ENCODE data around the gene STXBP5. TPM values are rescaled to one million over a fixed set of nuclear protein-coding genes. Genes with fewer than 3 reads are reported as not detected.

STXBP5 gene
- 10 to 100 TPM; 19.4 to 23.4 TPM for total RNA-seq

- Mint-ChIP-seq H3K4me1 (peaks cover 31% of the 10 kb centered on the region), H3K9me3 (no peaks in the 10 kb centered on the region), H3K27ac (peak within 1 kb of the TSS; percentile 98), H3K36me3 (peaks cover 2% of the 10 kb centered on the region), H3K4me3 (peak within 1 kb of the TSS; percentile 97), H3K27me3 (no peaks in the 10 kb centered on the region)
- peak; percentile 63 for DNase-seq
- peak; percentile 11 for ATAC-seq (ENCODE audit: low read depth)
- POLR2A ChIA-PET: interaction anchor here (1.1 kb wide), 1 partner anchor 12 kb away, joined by 3 read pairs; no protein-coding TSS in a partner anchor
Observed at GRCh38 chr6:147204060-147204785, at the start of gene STXBP5. Gene STXBP5, plus strand, starts transcription at chr6:147204417. Its CDS starts 116 bp downstream, at chr6:147204533.

GRCh38 chr6:147154454-147154853 lies 49.8 kb upstream of the STXBP5 start:
- POLR2A ChIA-PET: no interaction called here
- Mint-ChIP-seq H3K4me3 (no peak overlapping the region), H3K27me3 (no peaks in the 10 kb centered on the region), H3K4me1 (no peaks in the 10 kb centered on the region), H3K9me3 (no peaks in the 10 kb centered on the region), H3K36me3 (no peaks in the 10 kb centered on the region), H3K27ac (no peak overlapping the region)
- ATAC-seq (ENCODE audit: low read depth): no peak
- no peak for DNase-seq

GRCh38 chr6:147156218-147156617 lies 48.0 kb upstream of the STXBP5 start:
- H3K36me3 Mint-ChIP-seq: no peaks in the 10 kb centered on the region
- H3K4me1 Mint-ChIP-seq: no peaks in the 10 kb centered on the region
- H3K9me3 Mint-ChIP-seq: no peaks in the 10 kb centered on the region
- POLR2A ChIA-PET: interaction anchor here (1.5 kb wide), 1 partner anchor 47 kb away, joined by 3 read pairs; no protein-coding TSS in a partner anchor
- H3K27ac Mint-ChIP-seq: no peak overlapping the region
- H3K4me3 Mint-ChIP-seq: no peak overlapping the region
- DNase-seq (no peak), ATAC-seq (ENCODE audit: low read depth) (no peak)
- H3K27me3 Mint-ChIP-seq: no peaks in the 10 kb centered on the region

- Mint-ChIP-seq H3K27me3 (no peaks in the 10 kb centered on the region), H3K27ac (no peak overlapping the region), H3K9me3 (no peaks in the 10 kb centered on the region), H3K4me1 (no peaks in the 10 kb centered on the region), H3K36me3 (no peaks in the 10 kb centered on the region), H3K4me3 (no peak overlapping the region)
- no peak for ATAC-seq (ENCODE audit: low read depth)
- DNase-seq: no peak
- POLR2A ChIA-PET: interaction anchor here (1.5 kb wide), 1 partner anchor 46 kb away, joined by 3 read pairs; no protein-coding TSS in a partner anchor
Observed at GRCh38 chr6:147156799-147157382, 47.3 kb upstream of the STXBP5 start.

GRCh38 chr6:147157930-147158329 lies 46.3 kb upstream of the STXBP5 start:
- no peak overlapping the region for H3K4me3 Mint-ChIP-seq
- POLR2A ChIA-PET: no interaction called here
- ATAC-seq (ENCODE audit: low read depth) (no peak), DNase-seq (no peak)
- H3K9me3 Mint-ChIP-seq: no peaks in the 10 kb centered on the region
- H3K4me1 Mint-ChIP-seq: no peaks in the 10 kb centered on the region
- no peaks in the 10 kb centered on the region for H3K36me3 Mint-ChIP-seq
- H3K27ac Mint-ChIP-seq: no peak overlapping the region
- H3K27me3 Mint-ChIP-seq: no peaks in the 10 kb centered on the region

- H3K9me3 Mint-ChIP-seq: no peaks in the 10 kb centered on the region
- H3K4me3 Mint-ChIP-seq: no peak overlapping the region
- no peak overlapping the region for H3K27ac Mint-ChIP-seq
- POLR2A ChIA-PET: no interaction called here
- no peaks in the 10 kb centered on the region for H3K27me3 Mint-ChIP-seq
- no peaks in the 10 kb centered on the region for H3K36me3 Mint-ChIP-seq
- ATAC-seq (ENCODE audit: low read depth): no peak
- no peak for DNase-seq
- no peaks in the 10 kb centered on the region for H3K4me1 Mint-ChIP-seq
Observed at GRCh38 chr6:147158881-147159280, 45.3 kb upstream of the STXBP5 start.

- Mint-ChIP-seq H3K27ac (no peak overlapping the region), H3K27me3 (no peaks in the 10 kb centered on the region), H3K9me3 (peaks cover 2% of the 10 kb centered on the region), H3K4me1 (no peaks in the 10 kb centered on the region), H3K36me3 (no peaks in the 10 kb centered on the region), H3K4me3 (no peak overlapping the region)
- POLR2A ChIA-PET: no interaction called here
- DNase-seq: no peak
- ATAC-seq (ENCODE audit: low read depth): no peak
Observed at GRCh38 chr6:147159536-147160374, 44.5 kb upstream of the STXBP5 start.

GRCh38 chr6:147160593-147160992 lies 43.6 kb upstream of the STXBP5 start:
- POLR2A ChIA-PET: no interaction called here
- ATAC-seq (ENCODE audit: low read depth): no peak
- Mint-ChIP-seq H3K9me3 (peaks cover 2% of the 10 kb centered on the region), H3K4me1 (no peaks in the 10 kb centered on the region), H3K27me3 (no peaks in the 10 kb centered on the region), H3K36me3 (no peaks in the 10 kb centered on the region), H3K4me3 (no peak overlapping the region), H3K27ac (no peak overlapping the region)
- DNase-seq: no peak

GRCh38 chr6:147161253-147161973 lies 42.8 kb upstream of the STXBP5 start:
- Mint-ChIP-seq H3K9me3 (peaks cover 2% of the 10 kb centered on the region), H3K4me3 (no peak overlapping the region), H3K36me3 (no peaks in the 10 kb centered on the region)

GRCh38 chr6:147161974-147162495 lies 42.2 kb upstream of the STXBP5 start:
- H3K9me3 Mint-ChIP-seq: peaks cover 2% of the 10 kb centered on the region
- POLR2A ChIA-PET: no interaction called here
- ATAC-seq (ENCODE audit: low read depth): no peak

More at GRCh38 chr6:147161253-147161973, 42.8 kb upstream of the STXBP5 start:
- Mint-ChIP-seq H3K27ac (no peak overlapping the region), H3K27me3 (no peaks in the 10 kb centered on the region), H3K4me1 (no peaks in the 10 kb centered on the region)
- POLR2A ChIA-PET: no interaction called here
- no peak for DNase-seq
- ATAC-seq (ENCODE audit: low read depth): no peak

GRCh38 chr6:147164761-147165160 lies 39.5 kb upstream of the STXBP5 start:
- H3K9me3 Mint-ChIP-seq: peaks cover 2% of the 10 kb centered on the region
- no peak overlapping the region for H3K27ac Mint-ChIP-seq
- no peak overlapping the region for H3K4me3 Mint-ChIP-seq
- POLR2A ChIA-PET: no interaction called here
- H3K27me3 Mint-ChIP-seq: no peaks in the 10 kb centered on the region
- H3K4me1 Mint-ChIP-seq: no peaks in the 10 kb centered on the region
- no peaks in the 10 kb centered on the region for H3K36me3 Mint-ChIP-seq
- no peak for ATAC-seq (ENCODE audit: low read depth)
- DNase-seq: no peak

More at GRCh38 chr6:147161974-147162495, 42.2 kb upstream of the STXBP5 start:
- Mint-ChIP-seq H3K4me3 (no peak overlapping the region), H3K4me1 (no peaks in the 10 kb centered on the region), H3K36me3 (no peaks in the 10 kb centered on the region), H3K27ac (no peak overlapping the region), H3K27me3 (no peaks in the 10 kb centered on the region)
- DNase-seq: no peak

GRCh38 chr6:147166360-147166944 lies 37.8 kb upstream of the STXBP5 start:
- POLR2A ChIA-PET: no interaction called here
- Mint-ChIP-seq H3K36me3 (no peaks in the 10 kb centered on the region), H3K9me3 (peaks cover 2% of the 10 kb centered on the region), H3K4me1 (no peaks in the 10 kb centered on the region), H3K4me3 (no peak overlapping the region), H3K27me3 (no peaks in the 10 kb centered on the region), H3K27ac (no peak overlapping the region)
- DNase-seq: no peak
- no peak for ATAC-seq (ENCODE audit: low read depth)

Data from activated naive CD8-positive, alpha-beta T cell treated with anti-CD3 and anti-CD28 coated beads, Interleukin-2, amount 10 ng/mL, durations not matched to agents 7 days and 5 days (primary cell).